HepG2 (cell line): Measurements from ENCODE around the gene PSD4. TPM values are rescaled to one million over a fixed set of nuclear protein-coding genes. Genes with fewer than 3 reads are reported as not detected.

ENCODE experiments used
- ELF3 ChIP-seq: IDR thresholded peaks from 2 replicates; pipeline ENCODE4 v1.6.1; 2016; ENCODE audit warnings: missing genetic modification reagents, missing compliant biosample characterization
- HOXA5 ChIP-seq: sonication (generic); formaldehyde crosslinking; IDR thresholded peaks from 2 replicates; pipeline ENCODE4 v1.4.0; 2020; ENCODE audit warnings: missing genetic modification reagents
- KDM1A ChIP-seq: IDR thresholded peaks from 2 replicates; pipeline ENCODE4 v1.6.1; 2016; ENCODE audit warnings: missing compliant biosample characterization
- MIER2 ChIP-seq: IDR thresholded peaks from 2 replicates; pipeline ENCODE4 v1.6.1; 2016; ENCODE audit warnings: missing biosample characterization, missing genetic modification reagents
- MIXL1 ChIP-seq: IDR thresholded peaks from 2 replicates; pipeline ENCODE4 v1.6.1; 2016
- ONECUT2 ChIP-seq: sonication (generic); formaldehyde crosslinking; IDR thresholded peaks from 2 replicates; pipeline ENCODE4 v1.4.0; 2020; ENCODE audit warnings: missing genetic modification reagents
- PHF21A ChIP-seq: sonication (generic); formaldehyde crosslinking; IDR thresholded peaks from 2 replicates; pipeline ENCODE4 v1.5.0; 2020; ENCODE audit warnings: mild to moderate bottlenecking, missing genetic modification reagents
- RFX1 ChIP-seq: fragments of 450-650 bp; IDR thresholded peaks from 2 replicates; pipeline ENCODE4 v1.6.1; 2017
- RNF219 ChIP-seq: sonication (generic); formaldehyde crosslinking; IDR thresholded peaks from 2 replicates; pipeline ENCODE4 v1.5.0; 2020; ENCODE audit warnings: mild to moderate bottlenecking, missing genetic modification reagents
- RXRA ChIP-seq: sonication (generic); formaldehyde crosslinking; IDR thresholded peaks from 2 replicates; pipeline ENCODE4 v1.5.1; 2020; ENCODE audit warnings: missing genetic modification reagents
- RXRB ChIP-seq: IDR thresholded peaks from 2 replicates; pipeline ENCODE4 v1.6.1; 2016; ENCODE audit warnings: borderline replicate concordance, missing genetic modification reagents, missing compliant biosample characterization
- SOX6 ChIP-seq, 2 experiments: fragments of 450-650 bp in 1 of 2; sonication (generic) in 1 of 2; formaldehyde crosslinking in 1 of 2; IDR thresholded peaks; 2 replicates each; pipeline versions ENCODE4 v1.4.0 to v1.6.1; 2017 to 2020; ENCODE audit warnings: antibody characterized with exemption in 1 of 2, mild to moderate bottlenecking in 1 of 2, missing genetic modification reagents in 1 of 2
- SRY ChIP-seq: sonication (generic); formaldehyde crosslinking; IDR thresholded peaks from 2 replicates; pipeline ENCODE4 v1.8.0; 2022; ENCODE audit warnings: mild to moderate bottlenecking, missing genetic modification reagents
- THAP11 ChIP-seq: IDR thresholded peaks from 2 replicates; pipeline ENCODE4 v1.6.1; 2016; ENCODE audit warnings: missing biosample characterization, missing genetic modification reagents
- ZC3H13 ChIP-seq: sonication (generic); formaldehyde crosslinking; IDR thresholded peaks from 2 replicates; pipeline ENCODE4 v1.8.1; 2023; ENCODE audit warnings: mild to moderate bottlenecking, missing genetic modification reagents, moderate library complexity
- ZMYM3 ChIP-seq: sonication (generic); formaldehyde crosslinking; IDR thresholded peaks from 2 replicates; pipeline ENCODE4 v1.5.1; 2020; ENCODE audit warnings: mild to moderate bottlenecking, missing genetic modification reagents
- ZMYM4 ChIP-seq: sonication (generic); formaldehyde crosslinking; IDR thresholded peaks from 2 replicates; pipeline ENCODE4 v1.8.1; 2023; ENCODE audit warnings: mild to moderate bottlenecking, missing genetic modification reagents
- ZNF235 ChIP-seq: sonication (generic); formaldehyde crosslinking; IDR thresholded peaks from 2 replicates; pipeline ENCODE4 v1.8.1; 2023; ENCODE audit warnings: mild to moderate bottlenecking, missing genetic modification reagents, borderline replicate concordance
- ZNF282 ChIP-seq: fragments of 450-650 bp; IDR thresholded peaks from 2 replicates; pipeline ENCODE4 v1.6.1; 2018; ENCODE audit not compliant: partially characterized antibody
- ZNF343 ChIP-seq: sonication (generic); formaldehyde crosslinking; IDR thresholded peaks from 2 replicates; pipeline ENCODE4 v1.4.0; 2020; ENCODE audit warnings: mild to moderate bottlenecking, missing genetic modification reagents
- ZNF432 ChIP-seq: sonication (generic); formaldehyde crosslinking; IDR thresholded peaks from 2 replicates; pipeline ENCODE4 v1.5.0; 2020; ENCODE audit warnings: missing genetic modification reagents, mild to moderate bottlenecking, borderline replicate concordance
- ZNF609 ChIP-seq: sonication (generic); formaldehyde crosslinking; IDR thresholded peaks from 2 replicates; pipeline ENCODE4 v1.4.0; 2020; ENCODE audit warnings: mild to moderate bottlenecking, missing genetic modification reagents, borderline replicate concordance
- ZNF629 ChIP-seq: sonication (generic); formaldehyde crosslinking; conservative IDR thresholded peaks from 2 replicates; pipeline ENCODE4 v1.5.0; 2020; ENCODE audit warnings: missing genetic modification reagents
- ZNF740 ChIP-seq: sonication (generic); formaldehyde crosslinking; IDR thresholded peaks from 2 replicates; pipeline ENCODE4 v1.4.0; 2020; ENCODE audit warnings: missing genetic modification reagents
- ZNF792 ChIP-seq: IDR thresholded peaks from 2 replicates; pipeline ENCODE4 v1.6.1; 2016
- ZSCAN29 ChIP-seq: sonication (generic); formaldehyde crosslinking; conservative IDR thresholded peaks from 2 replicates; pipeline ENCODE4 v1.4.0; 2020; ENCODE audit warnings: mild to moderate bottlenecking, missing genetic modification reagents
- polyA plus RNA-seq, 8 experiments: library from polyadenylated mRNA; depleted of rRNA in 3 of 8; stranded (reverse) in 7 of 8; unstranded in 1 of 8; fragments of >200 nt; fragmentation: Illumina TruSeq in 4 of 8; extraction: Trizol in 4 of 8; gene quantifications; 2 replicates each; pipeline versions ENCODE4 v1.2.1 to v1.2.3, GENCODE V29; 2011 to 2016; ENCODE audit warnings: low read depth in 4 of 8, missing spikeins in 1 of 8, mixed read lengths in 1 of 8; ENCODE audit not compliant: insufficient read depth in 1 of 8
- total RNA-seq, 5 experiments: library from RNA; depleted of rRNA; stranded (reverse); fragments of >200 nt; fragmentation: Illumina TruSeq; extraction: Trizol; gene quantifications; 2 replicates each; pipeline ENCODE4 v1.2.3, GENCODE V29; 2016; ENCODE audit warnings: low read depth in 1 of 5

Gene PSD4
- total and polyA plus RNA-seq, 2 of the 13 experiments (the other 11 are each of a cell fraction or from before 2014, with no cell fraction given), result 5.8 to 9.4 TPM

- TF ChIP-seq RXRB (peak; percentile 51), ZNF282 (no peak), ONECUT2 (CRISPR knock-in tag) (0 out of 2 replicates have a peak, but pooled peaks have one; percentile 5), HOXA5 (no peak; the same call in 1 of the 2 replicates), ZNF235 (CRISPR knock-in tag) (no peak), MIXL1 (CRISPR knock-in tag) (no peak), PHF21A (CRISPR knock-in tag) (peak; percentile 58), ELF3 (peak; percentile 54; the same call in 1 of the 2 replicates), KDM1A (CRISPR knock-in tag) (no peak), ZNF343 (no peak), SOX6 (IDR thresholded peaks at IDR 0.05) (no peak), SOX6 (CRISPR knock-in tag; IDR thresholded peaks at IDR 0.05) (peak; percentile 89), ZNF740 (CRISPR knock-in tag) (0 out of 2 replicates have a peak, but pooled peaks have one; percentile 23), ZSCAN29 (CRISPR knock-in tag) (no peak), SRY (0 out of 2 replicates have a peak, but pooled peaks have one; percentile 28), ZMYM3 (CRISPR knock-in tag) (peak; percentile 45; the same call in 1 of the 2 replicates), RNF219 (CRISPR knock-in tag) (no peak), ZNF629 (0 out of 2 replicates have a peak, but pooled peaks have one; percentile 13), RXRA (CRISPR knock-in tag) (peak; percentile 57; the same call in 1 of the 2 replicates), ZNF432 (no peak), MIER2 (CRISPR knock-in tag) (no peak), ZNF609 (CRISPR knock-in tag) (no peak), ZNF792 (no peak), ZMYM4 (no peak), RFX1 (no peak), THAP11 (peak; percentile 38; the same call in 1 of the 2 replicates), ZC3H13 (CRISPR knock-in tag) (no peak)
These were observed 8.7 kb upstream of the PSD4 start (continued) for GRCh38 chr2:113164930-113165585.
